Erythroblast (primary cell): ENCODE data around the gene LPCAT2.

Experiments
- DNase-seq, 2 experiments: peaks; one replicate each; lab custom pipeline; 2025; lab: John Stamatoyannopoulos, UW
- GATA1 ChIP-seq: IDR thresholded peaks from 2 replicates; pipeline ENCODE4 v1.6.1; 2011; ENCODE audit warnings: low read depth, mild to moderate bottlenecking, control low read depth, low read length, moderate library complexity
- POLR2A ChIP-seq: IDR thresholded peaks from 2 replicates; pipeline ENCODE4 v1.6.1; 2011; ENCODE audit warnings: mild to moderate bottlenecking, low read length

The LPCAT2 gene

GRCh38 chr16:55508941-55509931 lies at the start of gene LPCAT2:
Gene LPCAT2, plus strand, starts transcription at chr16:55509072. Its CDS starts 110 bp downstream, at chr16:55509182.
- DNase-seq: peak; percentile 85 to 86
- TF ChIP-seq GATA1 (no peak), POLR2A (peak; percentile 33)

- TF ChIP-seq POLR2A (no peak), GATA1 (no peak)
- no peak for DNase-seq
Measured at GRCh38 chr16:55462241-55462640, 46.6 kb upstream of the LPCAT2 start.

GRCh38 chr16:55464375-55464774 lies 44.5 kb upstream of the LPCAT2 start:
- DNase-seq: peak in 1 of 2 experiments; percentile 7
- TF ChIP-seq POLR2A (no peak), GATA1 (no peak)

- TF ChIP-seq GATA1: no peak
- TF ChIP-seq POLR2A: no peak
- DNase-seq: peak; percentile 83 to 92
Measured at GRCh38 chr16:55465077-55465896, 43.6 kb upstream of the LPCAT2 start.

GRCh38 chr16:55466209-55466608 lies 42.7 kb upstream of the LPCAT2 start:
- DNase-seq: no peak
- TF ChIP-seq GATA1 (no peak), POLR2A (no peak)

GRCh38 chr16:55467898-55468297 lies 41.0 kb upstream of the LPCAT2 start:
- no peak for TF ChIP-seq POLR2A
- TF ChIP-seq GATA1: no peak
- DNase-seq: no peak

- TF ChIP-seq GATA1: no peak
- no peak for TF ChIP-seq POLR2A
- no peak for DNase-seq
Measured at GRCh38 chr16:55468352-55468990, 40.4 kb upstream of the LPCAT2 start.

GRCh38 chr16:55469821-55470532 lies 38.9 kb upstream of the LPCAT2 start:
- DNase-seq: no peak
- TF ChIP-seq GATA1 (no peak), POLR2A (no peak)

- TF ChIP-seq GATA1 (no peak), POLR2A (no peak)
- no peak for DNase-seq
Measured at GRCh38 chr16:55470533-55471371, 38.1 kb upstream of the LPCAT2 start.

- DNase-seq: peak in 1 of 2 experiments; percentile 4
- TF ChIP-seq POLR2A (no peak), GATA1 (no peak)
Measured at GRCh38 chr16:55471448-55472097, 37.3 kb upstream of the LPCAT2 start.

GRCh38 chr16:55473587-55473986 lies 35.3 kb upstream of the LPCAT2 start:
- TF ChIP-seq GATA1 (no peak), POLR2A (no peak)
- no peak for DNase-seq
